HG02571 (cell line): ENCODE results near the gene POMGNT2.

Experiments used
- ATAC-seq: cut with Tn5 transposase; IDR thresholded peaks from one replicate; pipeline ENCODE4 v1.9.1; 2021; ENCODE audit warnings: mild to moderate bottlenecking, moderate library complexity; ENCODE audit not compliant: unreplicated experiment

POMGNT2 gene

GRCh38 chr3:43104039-43104438 is 1.8 kb downstream of the POMGNT2 start:
- ATAC-seq: no peak

GRCh38 chr3:43102773-43103480 is 3.0 kb downstream of the POMGNT2 start:
- ATAC-seq: no peak

- ATAC-seq: no peak
Observed at GRCh38 chr3:43098761-43099160, 7.1 kb downstream of the POMGNT2 start.

- ATAC-seq: no peak
Observed at GRCh38 chr3:43097400-43098080, 8.3 kb downstream of the POMGNT2 start.

GRCh38 chr3:43096761-43097160 is 9.1 kb downstream of the POMGNT2 start:
- ATAC-seq: no peak

GRCh38 chr3:43095370-43095769 is 10.5 kb downstream of the POMGNT2 start:
- no peak for ATAC-seq

GRCh38 chr3:43094851-43095250 is 11.0 kb downstream of the POMGNT2 start:
- ATAC-seq: no peak

- no peak for ATAC-seq
Observed at GRCh38 chr3:43094381-43094780, 11.5 kb downstream of the POMGNT2 start.

GRCh38 chr3:43093974-43094373 is 11.9 kb downstream of the POMGNT2 start:
- ATAC-seq: no peak

GRCh38 chr3:43093006-43093405 is 12.9 kb downstream of the POMGNT2 start:
- ATAC-seq: no peak

- ATAC-seq: no peak
Observed at GRCh38 chr3:43091481-43091880, 14.4 kb downstream of the POMGNT2 start.

- ATAC-seq: no peak
Observed at GRCh38 chr3:43090238-43090637, 15.6 kb downstream of the POMGNT2 start.

- ATAC-seq: no peak
Observed at GRCh38 chr3:43089081-43089480, 16.8 kb downstream of the POMGNT2 start.

GRCh38 chr3:43087249-43087776 is 18.6 kb downstream of the POMGNT2 start:
- no peak for ATAC-seq

- ATAC-seq: no peak
Observed at GRCh38 chr3:43086460-43087165, 19.3 kb downstream of the POMGNT2 start.

GRCh38 chr3:43082457-43082856 is 23.4 kb downstream of the POMGNT2 start:
- ATAC-seq: no peak

- no peak for ATAC-seq
Observed at GRCh38 chr3:43081796-43082195, 24.1 kb downstream of the POMGNT2 start.

GRCh38 chr3:43080726-43081568 is 24.9 kb downstream of the POMGNT2 start:
- no peak for ATAC-seq

GRCh38 chr3:43079536-43080332 is 26.1 kb downstream of the POMGNT2 start:
- ATAC-seq: no peak

- no peak for ATAC-seq
Observed at GRCh38 chr3:43077707-43078106, 28.2 kb downstream of the POMGNT2 start.
